Activated T-helper 9 cell treated with anti-CD3 and anti-CD28 coated beads, Interleukin-2, amount 50 U/mL, for 16 hours (primary cell): ENCODE results near the gene SURF4.
"Not testable (repeated sequence)": the region's sequence is repeated elsewhere in the genome, so short reads cannot be mapped to it uniquely, and the experiment has no call there.

Experiments used
- DNase-seq: peaks from one replicate; pipeline ENCODE4 v3.0.0-alpha.2; 2020; ENCODE audit warnings: low read depth

Gene SURF4

GRCh38 chr9:133333566-133333965, 42.3 kb downstream of the SURF4 start:
- no peak for DNase-seq

DNA sequence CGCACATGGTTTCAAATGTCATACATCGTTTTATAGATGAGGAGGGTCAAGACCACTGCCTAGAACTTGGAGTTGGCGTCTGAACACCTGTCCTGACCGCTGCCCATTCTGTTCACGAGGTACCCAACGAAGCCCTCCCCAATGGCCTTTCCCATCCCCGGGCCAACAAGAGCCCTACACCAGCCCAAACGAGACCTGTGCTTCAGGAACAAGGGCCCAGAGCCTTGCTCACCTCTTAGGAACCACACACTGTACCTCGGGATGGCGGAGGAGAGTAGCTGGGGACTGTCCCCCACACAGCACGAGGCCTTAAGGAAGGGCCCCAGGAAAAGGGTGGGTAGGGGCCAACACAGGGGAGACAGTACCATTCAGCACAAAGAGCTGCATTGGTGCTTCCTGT, 42.8 kb downstream of the SURF4 start:
- no peak for DNase-seq

DNA sequence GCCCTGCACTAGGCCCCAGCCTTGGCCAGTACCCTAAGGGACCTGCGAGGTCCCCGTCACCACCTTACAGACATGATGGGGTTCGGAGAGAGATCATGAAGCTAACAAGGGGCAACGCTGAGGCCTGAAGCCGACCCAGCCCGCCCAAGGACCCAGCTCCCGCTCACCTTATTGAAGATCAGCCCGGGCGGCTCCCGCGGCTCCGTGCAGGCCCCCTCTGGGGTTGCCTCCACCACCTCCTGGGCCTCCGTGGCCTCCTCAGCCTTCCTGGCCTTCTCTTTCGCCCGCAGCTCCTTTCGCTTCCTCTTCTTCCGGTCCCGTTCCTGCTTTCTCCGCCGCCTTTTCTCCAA, 43.5 kb downstream of the SURF4 start:
- no peak for DNase-seq

GRCh38 chr9:133331641-133332380, 44.0 kb downstream of the SURF4 start:
- DNase-seq = no peak

DNA sequence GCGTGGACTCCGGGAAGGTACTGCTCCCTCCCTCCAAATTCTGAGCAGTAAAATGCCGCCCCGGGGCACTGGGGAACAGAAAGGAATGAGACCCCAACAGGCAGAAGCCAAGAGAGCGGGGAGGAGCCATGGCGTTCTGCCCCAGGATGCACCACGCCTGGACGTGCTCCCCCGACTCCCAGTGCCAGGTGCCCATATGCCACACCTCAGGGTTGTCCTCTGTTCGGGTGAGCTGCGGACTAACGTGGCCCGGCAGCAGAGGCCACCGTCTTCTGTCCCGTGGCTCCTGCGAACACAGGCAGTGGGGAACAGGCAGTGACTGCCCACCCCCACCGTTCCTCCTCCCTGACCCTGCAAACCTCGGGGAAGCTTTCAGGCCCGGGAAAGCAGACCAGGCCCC, 44.6 kb downstream of the SURF4 start:
- no peak for DNase-seq

GRCh38 chr9:133329306-133330156, 46.3 kb downstream of the SURF4 start:
- DNase-seq = not testable (repeated sequence)

GRCh38 chr9:133327834-133328484, 47.9 kb downstream of the SURF4 start:
- no peak for DNase-seq

- DNase-seq = not testable (repeated sequence)
Observed at GRCh38 chr9:133327021-133327420, 48.8 kb downstream of the SURF4 start.

GRCh38 chr9:133323991-133324703, 51.7 kb downstream of the SURF4 start:
- DNase-seq = no peak

- no peak for DNase-seq
Observed at GRCh38 chr9:133323211-133323610, 52.6 kb downstream of the SURF4 start.

DNA sequence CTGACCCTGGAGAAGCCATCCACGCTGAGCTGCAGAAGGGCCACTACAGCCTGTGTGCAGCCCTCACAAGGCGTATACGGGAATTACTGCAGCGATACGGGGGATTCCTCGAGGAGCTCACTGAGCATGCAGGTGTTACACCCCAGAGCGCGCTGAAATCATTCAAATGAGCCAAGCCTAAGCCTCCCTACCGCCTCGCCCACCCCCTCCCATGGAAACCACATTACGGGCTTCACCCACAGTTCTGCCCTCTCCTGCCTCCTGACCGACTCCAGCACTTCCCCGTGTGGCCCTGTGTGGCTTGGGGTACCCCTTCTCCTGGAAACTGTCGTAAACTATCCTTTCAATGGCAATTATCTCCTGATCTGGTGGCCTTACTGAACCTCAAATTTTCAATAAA, 53.2 kb downstream of the SURF4 start:
- no peak for DNase-seq

DNA sequence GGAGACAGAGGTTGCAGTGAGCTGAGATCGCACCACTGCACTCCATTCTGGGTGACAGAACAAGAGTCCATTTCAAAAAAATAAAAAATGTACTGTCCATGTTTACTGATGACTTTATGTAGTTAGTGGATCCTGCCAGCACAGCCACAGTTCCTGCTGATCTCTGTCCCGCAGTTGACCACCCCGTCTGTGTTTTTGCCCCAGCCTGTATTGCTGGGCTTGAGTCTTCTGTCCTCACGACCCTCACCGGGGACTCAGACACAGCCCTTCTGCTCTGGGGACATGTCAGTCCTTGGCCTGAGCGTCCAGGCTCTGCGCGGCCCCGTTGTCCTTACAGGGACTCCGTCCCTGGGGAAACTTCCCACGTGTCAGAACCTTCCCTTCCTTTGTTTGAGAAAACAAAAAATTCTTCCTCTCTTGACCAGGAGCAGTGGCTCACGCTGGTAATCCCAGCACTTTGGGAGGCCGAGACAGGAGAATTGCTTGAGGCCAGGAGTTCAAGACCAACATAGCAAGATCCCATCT, 54.4 kb downstream of the SURF4 start:
- no peak for DNase-seq

GRCh38 chr9:133320421-133320881, 55.4 kb downstream of the SURF4 start:
- DNase-seq = no peak

GRCh38 chr9:133317551-133317950, 58.3 kb downstream of the SURF4 start:
- DNase-seq = not testable (repeated sequence)

- no peak for DNase-seq
Observed at GRCh38 chr9:133315997-133316396, 59.9 kb downstream of the SURF4 start.
